GM19397 (cell line): ENCODE results near the gene STMN1.

Experiments
- ATAC-seq: cut with Tn5 transposase; IDR thresholded peaks from one replicate; pipeline ENCODE4 v1.9.1; 2021; ENCODE audit warnings: mild to moderate bottlenecking, moderate library complexity; ENCODE audit not compliant: unreplicated experiment

The STMN1 gene

DNA sequence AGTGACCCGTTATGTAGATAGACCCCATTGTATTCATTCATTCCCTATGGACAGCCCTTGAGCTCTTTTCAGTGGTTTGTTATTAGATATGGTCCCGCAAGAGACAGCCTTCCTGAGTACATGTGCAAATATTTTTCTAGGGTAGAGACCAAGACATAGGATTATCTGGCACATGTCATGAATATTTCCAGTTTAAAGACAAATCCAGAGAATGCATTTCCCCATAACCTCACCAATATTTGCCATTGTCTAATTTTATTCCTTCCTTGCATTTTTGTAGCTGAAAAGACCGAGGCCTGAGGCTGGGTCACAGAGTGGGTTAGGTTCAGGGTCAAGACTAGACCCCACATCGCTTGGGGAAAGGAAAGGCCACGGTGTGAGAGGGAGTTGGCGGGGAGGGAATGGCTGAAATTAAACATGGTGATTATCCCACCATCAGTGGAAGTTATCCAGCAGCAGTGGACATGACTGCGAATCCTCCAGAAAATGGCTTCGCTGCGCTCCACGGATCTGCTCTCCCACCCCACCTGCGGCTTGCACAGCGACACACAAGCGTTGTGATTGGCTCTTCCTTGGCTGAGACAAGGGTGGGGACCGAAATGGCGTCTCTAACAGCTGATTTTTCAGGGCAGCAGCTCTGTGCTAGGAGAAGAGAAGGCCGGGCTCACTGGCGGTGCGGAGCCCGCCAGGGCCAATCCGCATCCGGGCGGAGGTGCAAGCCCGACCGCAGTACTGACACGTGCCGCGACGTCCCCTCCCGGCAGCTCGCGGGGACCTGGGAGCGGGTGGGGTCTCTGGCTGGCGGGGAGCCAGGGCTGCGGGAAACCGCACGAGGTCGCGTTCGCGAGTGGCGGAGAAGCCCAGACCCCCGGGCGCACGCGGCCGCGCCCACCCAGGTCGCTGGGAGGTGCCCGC is 16.1 kb upstream of the STMN1 start:
- no peak for ATAC-seq

DNA sequence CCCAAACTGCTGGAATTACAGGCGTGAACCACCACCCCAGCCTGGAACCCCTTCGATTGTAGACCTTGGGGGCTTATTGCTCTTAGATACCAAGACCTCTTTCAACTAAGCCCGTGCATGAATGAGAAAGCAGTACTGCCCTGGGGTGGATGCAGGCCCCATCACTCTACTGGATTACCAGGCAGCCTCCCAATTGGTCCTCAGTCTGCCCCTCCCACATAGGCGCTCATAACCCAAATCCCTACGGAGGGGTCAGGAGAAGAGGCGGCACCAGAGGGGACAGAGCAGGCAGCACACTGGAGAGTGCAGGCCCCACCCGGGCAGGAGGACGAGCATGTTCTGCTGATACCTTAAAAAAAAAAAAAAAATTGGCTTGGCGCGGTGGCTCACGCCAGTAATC is 12.4 kb upstream of the STMN1 start:
- ATAC-seq: no peak

DNA sequence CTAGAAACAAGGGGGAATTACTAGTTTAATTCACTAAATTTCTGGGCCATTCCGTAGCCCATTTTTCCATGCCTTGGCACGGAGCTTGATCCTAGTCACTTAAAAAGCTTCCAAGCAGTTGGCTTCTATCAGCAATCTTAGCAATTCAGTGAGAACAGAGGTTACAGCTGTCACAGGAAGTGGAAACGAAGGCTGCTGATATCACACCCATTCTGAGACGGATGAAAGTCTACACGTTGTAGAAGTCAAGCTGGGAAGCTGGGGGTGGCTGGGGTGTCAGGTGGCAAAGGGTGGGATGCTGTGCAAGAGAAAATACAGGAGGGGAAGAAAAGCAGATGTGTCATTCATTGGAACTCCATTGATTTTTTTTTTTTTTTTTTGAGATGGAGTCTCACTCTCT is 11.8 kb upstream of the STMN1 start:
- no peak for ATAC-seq

GRCh38 chr1:25916460-25916859 is 10.2 kb upstream of the STMN1 start:
- no peak for ATAC-seq

DNA sequence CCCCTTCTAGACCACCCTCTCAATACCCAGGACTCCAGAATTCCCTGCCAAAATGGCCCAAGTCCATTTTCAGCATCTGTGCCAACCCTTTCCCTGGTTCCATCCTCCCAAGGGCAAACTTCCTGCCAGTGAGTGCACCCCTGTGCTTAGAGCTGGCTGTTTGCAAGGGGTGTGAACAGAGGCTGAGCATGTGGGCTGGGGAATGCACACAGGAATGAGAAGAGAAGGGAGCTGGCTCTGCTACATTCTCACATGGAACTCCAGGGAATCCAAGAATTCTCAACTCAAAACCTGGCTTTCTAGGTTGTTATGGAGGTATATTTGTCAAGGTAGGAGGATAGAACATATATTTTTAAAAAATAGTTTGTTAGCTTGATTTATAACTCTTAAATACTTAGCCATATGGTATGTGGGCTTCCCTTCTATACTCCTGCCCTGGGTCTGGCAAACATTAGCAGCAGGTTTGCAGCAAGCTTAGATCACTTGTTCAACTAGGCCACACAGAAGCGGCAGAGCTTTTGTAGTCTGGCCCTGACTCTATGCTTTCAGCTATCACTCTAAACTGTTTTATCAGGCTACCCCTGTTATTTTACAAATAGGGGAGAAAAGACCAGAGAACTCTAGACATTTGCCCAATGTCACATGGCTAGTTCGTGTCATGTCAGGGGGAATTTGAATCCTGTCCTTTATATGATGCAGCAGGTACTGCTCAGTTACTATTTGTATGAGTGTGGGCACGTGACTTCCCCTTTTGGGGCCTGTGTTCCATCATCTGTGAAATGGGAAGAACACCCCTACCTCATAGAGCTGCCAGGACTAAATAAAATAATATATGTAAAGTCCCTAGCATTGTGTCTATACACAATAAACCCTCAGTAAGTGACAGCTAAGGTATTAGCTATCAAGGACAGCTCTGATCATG is 8.1 kb upstream of the STMN1 start:
- ATAC-seq: no peak

DNA sequence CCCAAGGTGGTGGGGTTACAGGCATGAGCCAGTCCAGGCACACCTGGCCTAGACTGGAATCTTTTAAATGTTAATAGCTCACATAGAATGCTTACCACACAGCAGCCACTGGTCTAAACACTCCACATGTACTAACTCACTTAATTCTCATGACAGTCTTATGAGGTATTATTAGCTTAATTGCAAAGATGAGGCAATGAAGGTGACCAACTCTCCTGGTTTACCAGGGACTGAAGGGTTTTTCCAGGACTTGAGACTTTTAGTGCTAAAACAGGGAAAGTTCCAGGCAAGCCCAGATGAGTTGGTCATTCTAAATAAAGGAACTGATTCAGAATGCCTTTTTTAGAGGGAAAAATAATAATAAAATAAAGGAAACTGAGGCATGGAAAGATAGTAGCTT is 7.0 kb upstream of the STMN1 start:
- no peak for ATAC-seq

DNA sequence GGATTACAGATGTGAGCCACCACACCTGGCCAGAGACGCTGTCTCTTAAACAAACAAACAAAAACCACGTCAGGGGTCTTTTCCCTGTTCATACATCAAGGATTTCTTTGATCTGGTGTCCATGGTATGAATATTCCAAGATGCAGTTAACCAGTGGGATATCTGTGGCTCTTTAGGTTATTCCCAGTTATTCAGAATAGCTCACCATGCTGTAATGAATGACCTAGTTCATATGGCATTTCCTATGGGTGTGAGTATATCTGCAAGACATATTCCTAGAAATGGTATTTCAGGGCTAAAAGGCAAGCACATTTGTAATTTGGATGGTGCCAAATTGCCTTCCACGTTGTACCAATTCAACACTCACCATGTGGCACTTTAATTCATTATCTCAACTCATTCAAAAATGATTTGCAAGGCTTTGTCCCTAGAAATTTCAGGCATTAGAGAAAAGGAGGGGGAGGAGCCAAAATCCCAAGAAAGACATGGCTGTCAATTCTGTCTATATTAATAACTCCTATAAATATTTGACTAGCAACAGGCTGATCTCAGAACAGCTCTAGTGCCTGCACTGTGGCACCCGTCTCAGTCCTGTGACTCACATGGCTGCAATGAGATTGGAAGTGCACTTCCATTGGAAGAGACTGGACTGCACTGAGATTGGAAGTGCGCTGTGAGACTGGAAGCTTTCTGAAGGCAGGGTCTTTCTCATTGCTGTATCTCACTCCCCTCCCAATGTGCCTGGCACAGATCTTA is 6.0 kb upstream of the STMN1 start:
- ATAC-seq: no peak

DNA sequence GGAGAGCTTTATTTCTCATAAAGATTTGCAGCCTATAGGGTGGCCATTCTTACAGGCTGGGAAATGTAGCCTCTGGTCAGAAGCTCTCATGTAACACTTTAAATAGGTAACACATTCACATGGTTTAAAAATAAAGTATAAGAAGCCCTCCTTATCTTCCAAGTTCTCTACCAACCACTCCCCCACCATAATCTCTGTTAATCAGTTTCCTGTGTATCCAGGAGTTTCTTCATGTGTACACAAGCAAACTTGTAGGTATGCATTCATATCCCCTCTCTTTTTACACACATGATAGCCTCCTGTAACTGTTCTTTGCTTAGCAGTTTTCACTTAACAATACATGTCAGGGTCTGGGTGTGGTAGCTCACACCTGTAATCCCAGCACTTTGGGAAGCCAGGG is 4.9 kb upstream of the STMN1 start:
- no peak for ATAC-seq

- ATAC-seq: no peak
Measured at GRCh38 chr1:25909040-25909439, 2.8 kb upstream of the STMN1 start.

DNA sequence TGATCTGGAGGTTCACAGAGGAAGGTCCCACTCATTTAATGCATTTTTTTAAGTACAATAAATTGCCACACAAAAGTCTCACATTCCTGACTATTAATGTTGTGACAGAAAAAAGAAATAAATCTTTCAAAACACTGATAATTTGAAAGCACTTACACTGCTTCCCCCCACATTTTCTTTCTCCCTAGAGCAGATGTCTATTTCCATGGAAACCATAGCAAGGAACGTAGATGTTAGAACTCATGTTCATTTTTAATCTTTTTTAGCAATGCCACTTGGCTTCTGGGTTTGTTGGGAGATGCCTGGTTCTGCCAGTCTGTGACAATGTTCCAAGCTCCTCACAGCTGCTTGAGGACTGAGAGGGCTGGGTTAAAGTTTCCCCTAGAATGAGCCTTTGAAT is 1.9 kb upstream of the STMN1 start:
- no peak for ATAC-seq

DNA sequence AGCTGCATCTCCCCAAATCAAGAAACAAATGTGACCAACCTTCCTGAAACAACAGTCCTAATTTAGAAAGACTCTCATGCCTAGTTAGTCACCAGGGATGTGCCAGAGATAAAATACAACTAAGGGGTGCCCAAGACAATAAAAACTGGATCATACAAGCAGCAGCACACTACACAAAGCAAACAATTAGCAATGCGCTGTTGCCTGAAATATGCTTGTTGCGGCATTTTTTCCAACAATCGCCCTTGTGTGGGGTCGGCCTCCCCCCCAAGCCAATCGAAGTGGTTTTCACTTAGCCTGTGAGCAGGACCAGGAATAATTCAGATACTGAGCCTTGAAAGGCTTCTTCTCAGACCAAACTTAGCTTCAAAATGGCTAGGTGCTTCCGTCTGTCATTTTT is 1.4 kb upstream of the STMN1 start:
- ATAC-seq: no peak

DNA sequence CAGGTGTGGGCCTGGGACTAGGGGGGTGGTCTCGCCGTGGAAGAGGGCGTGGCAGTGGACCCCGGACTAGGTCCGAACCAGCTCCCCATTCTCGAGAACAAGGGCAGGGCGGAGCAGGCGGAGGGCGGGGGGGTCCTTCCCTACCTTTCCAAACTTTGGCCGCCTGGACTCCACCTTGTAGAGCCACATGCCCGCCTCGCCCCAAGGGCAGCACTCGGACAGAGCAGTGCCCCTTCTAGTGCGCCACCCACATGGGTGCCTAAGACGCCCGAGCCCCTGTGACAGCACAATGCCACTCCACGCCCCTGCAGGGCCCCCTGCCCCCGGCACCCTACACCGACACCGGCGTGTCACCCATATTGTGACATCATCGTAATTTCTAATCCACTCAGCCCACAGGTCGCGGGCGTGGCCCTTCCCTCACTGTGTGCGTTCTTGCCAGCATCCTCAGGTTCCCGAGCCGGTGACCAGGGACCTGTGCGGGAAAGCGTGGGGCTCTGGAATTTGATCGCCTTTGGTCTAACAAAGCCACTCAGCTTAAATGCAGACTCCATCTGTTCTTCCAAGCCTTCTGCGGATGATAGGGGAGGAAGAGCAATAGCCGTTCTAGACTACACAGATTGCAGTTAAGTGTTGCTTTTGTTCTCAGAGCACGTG is 553 bp upstream of the STMN1 start:
- ATAC-seq: no peak

GRCh38 chr1:25904943-25905679 is 1.1 kb downstream of the STMN1 start:
- ATAC-seq: peak; percentile 71

GRCh38 chr1:25903986-25904385 is 2.2 kb downstream of the STMN1 start:
- ATAC-seq: no peak

DNA sequence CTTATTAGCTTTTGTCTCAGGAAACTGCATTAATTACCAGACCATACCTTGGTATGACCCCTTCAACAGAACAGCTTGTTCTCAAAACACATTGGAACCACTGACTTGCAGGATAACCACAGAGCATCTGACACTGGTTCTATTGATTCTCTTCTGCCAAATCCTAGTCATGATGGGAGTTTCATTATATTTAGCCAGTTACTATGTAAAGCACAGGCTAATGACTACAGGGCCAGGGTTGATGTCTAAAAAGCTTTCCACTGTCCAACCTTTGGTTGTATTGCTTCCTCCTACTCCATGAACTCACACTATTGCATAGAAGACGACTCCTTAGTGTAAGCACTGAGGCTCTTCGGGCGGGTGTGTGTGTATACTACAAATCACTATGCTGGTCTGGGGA is 3.8 kb downstream of the STMN1 start:
- no peak for ATAC-seq

GRCh38 chr1:25900219-25900618 is 6.0 kb downstream of the STMN1 start:
- no peak for ATAC-seq

DNA sequence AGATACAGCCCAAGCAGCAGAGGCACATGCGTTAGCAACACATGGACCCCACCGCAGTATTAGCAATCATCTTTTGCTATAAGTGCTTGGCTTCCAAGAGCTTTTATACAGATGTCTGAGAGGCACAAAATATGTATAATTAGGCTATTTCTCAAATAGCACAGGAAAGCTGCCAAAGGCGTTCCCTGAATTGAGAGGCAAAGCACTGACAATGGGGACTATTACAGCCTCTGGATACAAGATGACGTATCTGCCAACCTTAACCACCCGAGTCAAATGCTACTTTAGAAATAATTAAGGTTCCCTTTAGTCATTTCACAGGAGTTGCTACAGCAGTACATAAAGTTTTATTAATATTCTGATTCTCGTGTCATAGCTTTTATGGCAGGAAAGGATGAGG is 6.4 kb downstream of the STMN1 start:
- no peak for ATAC-seq

GRCh38 chr1:25898223-25899015 is 7.8 kb downstream of the STMN1 start:
- no peak for ATAC-seq

- no peak for ATAC-seq
Measured at GRCh38 chr1:25897754-25898153, 8.5 kb downstream of the STMN1 start.
